Measurements from ENCODE around the gene ZNF747.

DNA sequence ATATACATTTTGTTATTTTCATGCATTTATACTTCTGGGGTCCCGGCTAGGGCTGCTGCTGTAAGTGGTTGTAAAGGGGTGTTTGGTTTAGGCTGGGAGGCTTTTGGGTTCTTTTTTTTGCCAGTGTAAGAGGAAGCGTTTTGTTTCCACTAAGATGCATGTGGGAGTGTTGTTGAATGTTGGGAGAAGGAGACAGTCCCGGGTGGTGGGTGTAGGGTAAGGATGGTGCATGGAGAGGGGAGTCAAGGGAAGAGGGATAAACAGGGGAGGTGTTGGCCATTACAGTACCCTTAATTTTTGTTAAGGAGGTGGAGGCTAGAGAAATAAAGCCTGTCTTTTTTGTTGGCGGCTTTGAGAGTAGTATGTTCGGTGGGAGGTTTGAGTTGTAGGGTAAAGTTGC, 8.4 kb upstream of the ZNF747 start:
- TF ChIP-seq POLR2AphosphoS5 (IDR thresholded peaks at IDR 0.05) (no peak), POLR2A (IDR thresholded peaks at IDR 0.05) (no peak), CTCF (IDR thresholded peaks at IDR 0.05) (no peak)

All from prostate gland (tissue), 2 donors.